Islet precursor cell (in vitro differentiated cells): ENCODE results near the gene PAK5.
A peak's percentile ranks its signal among the peaks of the same experiment; 100 is the strongest.

Source experiments
- DNase-seq: peaks from one replicate; pipeline ENCODE4 v3.0.0-alpha.2; 2018

Gene PAK5

GRCh38 chr20:9838378-9839295 lies at the start of gene PAK5:
PAK5 (minus strand) TSS chr20:9839076; CDS start chr20:9644328, 194,748 bp downstream.
- peak; percentile 98 for DNase-seq

- no peak for DNase-seq
These were observed 48.8 kb upstream of the PAK5 start for GRCh38 chr20:9887706-9888105.

GRCh38 chr20:9886227-9886626 lies 47.4 kb upstream of the PAK5 start:
- DNase-seq: no peak

- DNase-seq: no peak
These were observed 45.8 kb upstream of the PAK5 start for GRCh38 chr20:9884666-9885065.

GRCh38 chr20:9884061-9884460 lies 45.2 kb upstream of the PAK5 start:
- DNase-seq: no peak

- DNase-seq: no peak
These were observed 39.1 kb upstream of the PAK5 start for GRCh38 chr20:9877932-9878495.

- no peak for DNase-seq
These were observed 28.5 kb upstream of the PAK5 start for GRCh38 chr20:9867196-9867980.

GRCh38 chr20:9852566-9852965 lies 13.7 kb upstream of the PAK5 start:
- no peak for DNase-seq

GRCh38 chr20:9839626-9840025 lies 750 bp upstream of the PAK5 start:
- DNase-seq: no peak

GRCh38 chr20:9838035-9838377 lies 870 bp downstream of the PAK5 start:
- no peak for DNase-seq

GRCh38 chr20:9837634-9838033 lies 1.2 kb downstream of the PAK5 start:
- DNase-seq: no peak

GRCh38 chr20:9835302-9835701 lies 3.6 kb downstream of the PAK5 start:
- no peak for DNase-seq

- peak; percentile 52 for DNase-seq
These were observed 7.8 kb downstream of the PAK5 start for GRCh38 chr20:9831032-9831431.

GRCh38 chr20:9829835-9830234 lies 9.0 kb downstream of the PAK5 start:
- peak; percentile 50 for DNase-seq

GRCh38 chr20:9817654-9818053 lies 21.2 kb downstream of the PAK5 start:
- no peak for DNase-seq

GRCh38 chr20:9815632-9816031 lies 23.2 kb downstream of the PAK5 start:
- no peak for DNase-seq

- no peak for DNase-seq
These were observed 28.1 kb downstream of the PAK5 start for GRCh38 chr20:9810738-9811137.

- DNase-seq: no peak
These were observed 29.6 kb downstream of the PAK5 start for GRCh38 chr20:9809271-9809670.

GRCh38 chr20:9808166-9808565 lies 30.7 kb downstream of the PAK5 start:
- no peak for DNase-seq

- no peak for DNase-seq
These were observed 31.7 kb downstream of the PAK5 start for GRCh38 chr20:9807136-9807535.

GRCh38 chr20:9800421-9800820 lies 38.5 kb downstream of the PAK5 start:
- no peak for DNase-seq

GRCh38 chr20:9794831-9795230 lies 44.0 kb downstream of the PAK5 start:
- DNase-seq: no peak

- no peak for DNase-seq
These were observed 46.2 kb downstream of the PAK5 start for GRCh38 chr20:9792674-9793073.

- DNase-seq: no peak
These were observed 49.7 kb downstream of the PAK5 start for GRCh38 chr20:9789131-9789530.
